ENCODE data around the gene TRIM71.

The TRIM71 gene

GRCh38 chr3:32885283-32885901, 67.6 kb downstream of the TRIM71 start:
- no peaks in the 10 kb centered on the region for H3K4me1 ChIP-seq (ENCODE audit: control insufficient read depth, low read length)
- H3K36me3 ChIP-seq (ENCODE audit: control insufficient read depth, low read length) = no peaks in the 10 kb centered on the region
- H3K9me2 ChIP-seq (replicated peaks; ENCODE audit: control insufficient read depth, low read length) = no peaks in the 10 kb centered on the region

GRCh38 chr3:32886296-32886695, 68.5 kb downstream of the TRIM71 start:
- H3K27ac ChIP-seq (ENCODE audit: low read depth, low read length) = no peak overlapping the region
- no peaks in the 10 kb centered on the region for H3K9me2 ChIP-seq (replicated peaks; ENCODE audit: control insufficient read depth, low read length)
- no peaks in the 10 kb centered on the region for H4K20me1 ChIP-seq (ENCODE audit: control insufficient read depth, insufficient read depth, low read depth, low read length)
- H3K4me2 ChIP-seq (ENCODE audit: low read length) = no peak overlapping the region
- H3K4me1 ChIP-seq (ENCODE audit: control insufficient read depth, low read length) = no peaks in the 10 kb centered on the region
- H3K79me2 ChIP-seq (ENCODE audit: control insufficient read depth, low read length) = no peaks in the 10 kb centered on the region
- H3K36me3 ChIP-seq (ENCODE audit: control insufficient read depth, low read length) = no peaks in the 10 kb centered on the region
- H3K4me3 ChIP-seq (ENCODE audit: low read length) = no peak overlapping the region
- TF ChIP-seq EZH2phosphoT487 (IDR thresholded peaks at IDR 0.05; ENCODE audit: borderline replicate concordance, low read length) = no peak
- TF ChIP-seq CTCF (IDR thresholded peaks at IDR 0.05; ENCODE audit: low read depth, low read length, poor library complexity, severe bottlenecking) = no peak
- H3F3A ChIP-seq (ENCODE audit: control insufficient read depth, insufficient read depth) = no peaks in the 10 kb centered on the region
- H3K27me3 ChIP-seq (ENCODE audit: control insufficient read depth, low read length) = peaks cover 18% of the 10 kb centered on the region; the same call in 1 of the 2 replicates
- H3K9me3 ChIP-seq (ENCODE audit: control insufficient read depth, insufficient read depth, low read length) = no peaks in the 10 kb centered on the region

More at GRCh38 chr3:32885283-32885901, 67.6 kb downstream of the TRIM71 start:
- Histone ChIP-seq H3K4me2 (ENCODE audit: low read length) (no peak overlapping the region), H3K4me3 (ENCODE audit: low read length) (no peak overlapping the region), H3K9me3 (ENCODE audit: control insufficient read depth, insufficient read depth, low read length) (no peaks in the 10 kb centered on the region), H4K20me1 (ENCODE audit: control insufficient read depth, insufficient read depth, low read depth, low read length) (no peaks in the 10 kb centered on the region), H3K27ac (ENCODE audit: low read depth, low read length) (no peak overlapping the region), H3K27me3 (ENCODE audit: control insufficient read depth, low read length) (peaks cover 20% of the 10 kb centered on the region), H3K79me2 (ENCODE audit: control insufficient read depth, low read length) (no peaks in the 10 kb centered on the region), H3F3A (ENCODE audit: control insufficient read depth, insufficient read depth) (no peaks in the 10 kb centered on the region)
- TF ChIP-seq EZH2phosphoT487 (IDR thresholded peaks at IDR 0.05; ENCODE audit: borderline replicate concordance, low read length) = no peak
- no peak for TF ChIP-seq CTCF (IDR thresholded peaks at IDR 0.05; ENCODE audit: low read depth, low read length, poor library complexity, severe bottlenecking)

- TF ChIP-seq EZH2phosphoT487 (IDR thresholded peaks at IDR 0.05; ENCODE audit: borderline replicate concordance, low read length) (no peak), CTCF (IDR thresholded peaks at IDR 0.05; ENCODE audit: low read depth, low read length, poor library complexity, severe bottlenecking) (no peak)
- Histone ChIP-seq H4K20me1 (ENCODE audit: control insufficient read depth, insufficient read depth, low read depth, low read length) (no peaks in the 10 kb centered on the region), H3K4me3 (ENCODE audit: low read length) (no peak overlapping the region), H3K9me2 (replicated peaks; ENCODE audit: control insufficient read depth, low read length) (no peaks in the 10 kb centered on the region), H3K9me3 (ENCODE audit: control insufficient read depth, insufficient read depth, low read length) (no peaks in the 10 kb centered on the region), H3K4me1 (ENCODE audit: control insufficient read depth, low read length) (no peaks in the 10 kb centered on the region), H3K4me2 (ENCODE audit: low read length) (no peak overlapping the region), H3F3A (ENCODE audit: control insufficient read depth, insufficient read depth) (no peaks in the 10 kb centered on the region), H3K79me2 (ENCODE audit: control insufficient read depth, low read length) (no peaks in the 10 kb centered on the region), H3K27ac (ENCODE audit: low read depth, low read length) (no peak overlapping the region), H3K27me3 (ENCODE audit: control insufficient read depth, low read length) (peaks cover 16% of the 10 kb centered on the region; the same call in 1 of the 2 replicates), H3K36me3 (ENCODE audit: control insufficient read depth, low read length) (no peaks in the 10 kb centered on the region)
Observed at GRCh38 chr3:32886911-32887310, 69.1 kb downstream of the TRIM71 start.
